GM12874 (cell line): ENCODE data around the gene ARTN.

Experiments
- TF ChIP-seq, protein P1 (sequence below): IDR thresholded peaks from 2 replicates; pipeline ENCODE4 v1.5.1; 2011; ENCODE audit warnings: low read depth, mild to moderate bottlenecking, control low read depth, low read length, moderate library complexity; ENCODE audit not compliant: insufficient read depth

The ARTN gene

GRCh38 chr1:43935711-43936427, 2.3 kb downstream of the ARTN start:
- TF ChIP-seq, protein P1, sequence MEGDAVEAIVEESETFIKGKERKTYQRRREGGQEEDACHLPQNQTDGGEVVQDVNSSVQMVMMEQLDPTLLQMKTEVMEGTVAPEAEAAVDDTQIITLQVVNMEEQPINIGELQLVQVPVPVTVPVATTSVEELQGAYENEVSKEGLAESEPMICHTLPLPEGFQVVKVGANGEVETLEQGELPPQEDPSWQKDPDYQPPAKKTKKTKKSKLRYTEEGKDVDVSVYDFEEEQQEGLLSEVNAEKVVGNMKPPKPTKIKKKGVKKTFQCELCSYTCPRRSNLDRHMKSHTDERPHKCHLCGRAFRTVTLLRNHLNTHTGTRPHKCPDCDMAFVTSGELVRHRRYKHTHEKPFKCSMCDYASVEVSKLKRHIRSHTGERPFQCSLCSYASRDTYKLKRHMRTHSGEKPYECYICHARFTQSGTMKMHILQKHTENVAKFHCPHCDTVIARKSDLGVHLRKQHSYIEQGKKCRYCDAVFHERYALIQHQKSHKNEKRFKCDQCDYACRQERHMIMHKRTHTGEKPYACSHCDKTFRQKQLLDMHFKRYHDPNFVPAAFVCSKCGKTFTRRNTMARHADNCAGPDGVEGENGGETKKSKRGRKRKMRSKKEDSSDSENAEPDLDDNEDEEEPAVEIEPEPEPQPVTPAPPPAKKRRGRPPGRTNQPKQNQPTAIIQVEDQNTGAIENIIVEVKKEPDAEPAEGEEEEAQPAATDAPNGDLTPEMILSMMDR, result no peak

GRCh38 chr1:43936431-43937151, 3.0 kb downstream of the ARTN start:
- TF ChIP-seq, protein P1, result no peak

DNA sequence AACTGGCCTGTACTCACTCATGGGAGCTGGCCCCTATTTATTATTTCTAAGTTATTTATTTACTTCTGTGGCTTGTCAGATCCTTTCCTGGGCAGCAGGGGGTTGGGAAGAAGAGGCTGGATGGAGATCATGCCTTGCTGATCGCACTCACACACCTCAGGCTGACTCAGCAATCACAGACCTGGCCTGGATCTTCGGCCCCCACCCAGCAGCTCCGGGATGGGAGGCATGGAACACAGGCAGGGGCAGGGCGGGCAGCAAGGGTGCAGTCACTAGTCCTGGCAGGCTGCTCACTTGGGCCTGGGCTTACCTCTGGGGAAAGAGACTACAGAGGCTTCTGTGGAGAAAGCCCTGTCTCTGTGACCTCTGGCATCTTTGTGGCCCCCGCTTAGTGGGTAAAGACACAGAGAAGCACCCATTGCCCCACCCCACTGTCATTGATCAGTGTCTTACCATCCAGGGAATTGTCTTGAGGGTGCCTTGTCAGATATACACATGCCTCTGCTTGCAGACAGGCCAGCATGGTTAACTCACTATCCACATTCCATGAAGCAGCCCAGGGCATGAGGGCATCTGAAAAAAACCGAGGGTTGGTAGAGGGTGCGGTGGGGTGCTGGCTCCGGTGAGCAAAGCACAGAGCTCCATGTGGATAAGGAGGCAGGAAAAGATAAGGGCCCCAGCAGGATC, 3.7 kb downstream of the ARTN start:
- TF ChIP-seq, protein P1, result no peak

DNA sequence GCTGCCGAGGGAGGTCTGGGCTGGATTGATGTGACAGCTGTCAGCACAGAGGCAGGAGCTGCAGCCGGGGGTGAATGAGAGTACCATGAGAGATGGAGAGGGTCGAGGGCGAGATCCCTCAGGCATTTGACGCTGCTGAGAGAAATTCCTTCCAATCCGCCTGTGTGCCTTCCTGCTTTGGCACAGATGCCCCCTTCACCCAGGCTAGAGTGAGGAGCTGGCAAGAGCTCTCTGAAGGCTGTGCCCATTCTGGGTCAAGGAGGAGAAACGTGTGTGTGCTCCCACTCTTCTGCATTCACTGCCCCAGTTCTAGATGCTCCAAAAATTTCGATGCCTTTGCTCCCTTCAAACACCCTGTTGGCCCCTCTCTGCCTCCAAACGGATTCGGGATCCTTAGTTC, 4.8 kb downstream of the ARTN start:
- TF ChIP-seq, protein P1, result no peak

- TF ChIP-seq, protein P1, result no peak
These were observed 5.4 kb downstream of the ARTN start for GRCh38 chr1:43938892-43939587.

- TF ChIP-seq, protein P1, result no peak
These were observed 8.8 kb downstream of the ARTN start for GRCh38 chr1:43942411-43942810.

GRCh38 chr1:43944860-43945259, 11.3 kb downstream of the ARTN start:
- TF ChIP-seq, protein P1, result no peak
